Measurements from ENCODE around the gene HES4.

DNA sequence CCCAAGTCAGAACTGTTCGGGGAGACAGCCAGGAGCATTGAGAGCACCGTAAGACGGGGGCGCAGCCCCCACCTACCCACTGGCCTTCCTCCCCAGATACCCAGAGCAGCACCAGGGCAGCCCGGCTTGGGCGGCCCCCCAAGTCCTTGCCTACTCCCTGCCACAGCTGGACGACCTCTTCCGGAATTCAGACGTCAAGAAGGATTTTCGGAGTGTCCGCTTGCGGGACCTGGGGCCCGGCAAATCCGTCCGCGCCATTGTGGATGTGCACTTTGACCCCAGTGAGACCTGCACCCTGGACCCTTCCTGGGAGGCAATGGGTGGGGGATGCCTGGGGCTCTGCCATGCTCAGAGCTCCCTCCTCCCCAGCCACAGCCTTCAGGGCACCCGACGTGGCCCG is 47.5 kb upstream of the HES4 start:
- no peak for TF ChIP-seq POLR2A (IDR thresholded peaks at IDR 0.05; ENCODE audit: low read length)
- TF ChIP-seq GATA1 (IDR thresholded peaks at IDR 0.05; ENCODE audit: low read depth, low read length) = no peak
